ENCODE results near the gene AMBP. TPM values are rescaled to one million over a fixed set of nuclear protein-coding genes. Genes with fewer than 3 reads are reported as not detected.
"Not testable (repeated sequence)": the region's sequence is repeated elsewhere in the genome, so short reads cannot be mapped to it uniquely, and the experiment has no call there.

The AMBP gene
- total and polyA plus RNA-seq, 4 donors = 0.23 to 1.7 TPM; not detected in 2

- peak in 1 of 6 donors; percentile 17 for DNase-seq (ENCODE audit: low read depth in 4 of 6, low spot score in 6 of 6)
- Histone ChIP-seq H3K27ac (ENCODE audit: low read depth, low read length) (no peak overlapping the region), H3K9me3 (ENCODE audit: control insufficient read depth, insufficient read depth, low read length) (peaks cover 2% of the 10 kb centered on the region), H3K27me3 (ENCODE audit: control insufficient read depth, insufficient read depth, low read length) (no peaks in the 10 kb centered on the region), H3K4me1 (ENCODE audit: control insufficient read depth, insufficient read depth, low read length) (no peaks in the 10 kb centered on the region), H3K4me3 (ENCODE audit: low read depth, low read length) (no peak overlapping the region), H3K36me3 (ENCODE audit: control insufficient read depth, insufficient read depth, low read length) (peaks cover 35% of the 10 kb centered on the region)
- 17% methylated on average over 1 of the region's 3 CpGs for WGBS (ENCODE audit: insufficient coverage)
These were observed 30.4 kb downstream of the AMBP start for GRCh38 chr9:114047717-114048116.

GRCh38 chr9:114046875-114047274 is 31.2 kb downstream of the AMBP start:
- no peaks in the 10 kb centered on the region for H3K4me1 ChIP-seq (ENCODE audit: control insufficient read depth, insufficient read depth, low read length)
- no peaks in the 10 kb centered on the region for H3K27me3 ChIP-seq (ENCODE audit: control insufficient read depth, insufficient read depth, low read length)
- no peak for DNase-seq (ENCODE audit: low read depth in 4 of 6, low spot score in 6 of 6)
- H3K4me3 ChIP-seq (ENCODE audit: low read depth, low read length) = no peak overlapping the region
- H3K27ac ChIP-seq (ENCODE audit: low read depth, low read length) = no peak overlapping the region
- no CpG with 5 or more reads among the region's 1 CpG for WGBS (ENCODE audit: insufficient coverage)
- H3K9me3 ChIP-seq (ENCODE audit: control insufficient read depth, insufficient read depth, low read length) = peaks cover 2% of the 10 kb centered on the region
- peaks cover 35% of the 10 kb centered on the region for H3K36me3 ChIP-seq (ENCODE audit: control insufficient read depth, insufficient read depth, low read length)

GRCh38 chr9:114046237-114046755 is 31.8 kb downstream of the AMBP start:
- Histone ChIP-seq H3K27me3 (ENCODE audit: control insufficient read depth, insufficient read depth, low read length) (no peaks in the 10 kb centered on the region), H3K4me3 (ENCODE audit: low read depth, low read length) (no peak overlapping the region), H3K27ac (ENCODE audit: low read depth, low read length) (no peak overlapping the region), H3K4me1 (ENCODE audit: control insufficient read depth, insufficient read depth, low read length) (no peaks in the 10 kb centered on the region), H3K36me3 (ENCODE audit: control insufficient read depth, insufficient read depth, low read length) (peaks cover 29% of the 10 kb centered on the region), H3K9me3 (ENCODE audit: control insufficient read depth, insufficient read depth, low read length) (peaks cover 2% of the 10 kb centered on the region)
- DNase-seq (ENCODE audit: low read depth in 4 of 6, low spot score in 6 of 6) = no peak
- 100% methylated on average over 2 of the region's 4 CpGs for WGBS (ENCODE audit: insufficient coverage)

- not testable (repeated sequence) for H3K36me3 ChIP-seq (ENCODE audit: control insufficient read depth, insufficient read depth, low read length)
These were observed 34.4 kb downstream of the AMBP start for GRCh38 chr9:114043660-114044059.

GRCh38 chr9:114039484-114039883 is 38.6 kb downstream of the AMBP start:
- no peak overlapping the region for H3K4me3 ChIP-seq (ENCODE audit: low read depth, low read length)
- peaks cover 20% of the 10 kb centered on the region for H3K36me3 ChIP-seq (ENCODE audit: control insufficient read depth, insufficient read depth, low read length)
- no peaks in the 10 kb centered on the region for H3K27me3 ChIP-seq (ENCODE audit: control insufficient read depth, insufficient read depth, low read length)
- 63% methylated on average over 1 of the region's 5 CpGs for WGBS (ENCODE audit: insufficient coverage)
- DNase-seq (ENCODE audit: low read depth in 4 of 6, low spot score in 6 of 6) = no peak
- H3K9me3 ChIP-seq (ENCODE audit: control insufficient read depth, insufficient read depth, low read length) = no peaks in the 10 kb centered on the region
- H3K4me1 ChIP-seq (ENCODE audit: control insufficient read depth, insufficient read depth, low read length) = peaks cover 28% of the 10 kb centered on the region
- H3K27ac ChIP-seq (ENCODE audit: low read depth, low read length) = no peak overlapping the region

More at GRCh38 chr9:114043660-114044059, 34.4 kb downstream of the AMBP start:
- H3K27me3 ChIP-seq (ENCODE audit: control insufficient read depth, insufficient read depth, low read length); H3K4me3 ChIP-seq (ENCODE audit: low read depth, low read length); DNase-seq (ENCODE audit: low read depth in 4 of 6, low spot score in 6 of 6); H3K4me1 ChIP-seq (ENCODE audit: control insufficient read depth, insufficient read depth, low read length); H3K27ac ChIP-seq (ENCODE audit: low read depth, low read length); H3K9me3 ChIP-seq (ENCODE audit: control insufficient read depth, insufficient read depth, low read length): not testable (repeated sequence)

GRCh38 chr9:114038724-114039313 is 39.3 kb downstream of the AMBP start:
- WGBS (ENCODE audit: insufficient coverage) = 94% methylated on average over 8 of the region's 13 CpGs
- DNase-seq (ENCODE audit: low read depth in 4 of 6, low spot score in 6 of 6) = no peak
- Histone ChIP-seq H3K27ac (ENCODE audit: low read depth, low read length) (no peak overlapping the region), H3K27me3 (ENCODE audit: control insufficient read depth, insufficient read depth, low read length) (no peaks in the 10 kb centered on the region), H3K4me1 (ENCODE audit: control insufficient read depth, insufficient read depth, low read length) (peaks cover 34% of the 10 kb centered on the region), H3K9me3 (ENCODE audit: control insufficient read depth, insufficient read depth, low read length) (no peaks in the 10 kb centered on the region), H3K36me3 (ENCODE audit: control insufficient read depth, insufficient read depth, low read length) (peaks cover 25% of the 10 kb centered on the region), H3K4me3 (ENCODE audit: low read depth, low read length) (no peak overlapping the region)

- 25% methylated on average over 17 of the region's 19 CpGs for WGBS (ENCODE audit: insufficient coverage)
- Histone ChIP-seq H3K27me3 (ENCODE audit: control insufficient read depth, insufficient read depth, low read length) (no peaks in the 10 kb centered on the region), H3K4me3 (ENCODE audit: low read depth, low read length) (no peak overlapping the region), H3K4me1 (ENCODE audit: control insufficient read depth, insufficient read depth, low read length) (peaks cover 41% of the 10 kb centered on the region), H3K36me3 (ENCODE audit: control insufficient read depth, insufficient read depth, low read length) (peaks cover 32% of the 10 kb centered on the region), H3K9me3 (ENCODE audit: control insufficient read depth, insufficient read depth, low read length) (no peaks in the 10 kb centered on the region), H3K27ac (ENCODE audit: low read depth, low read length) (no peak overlapping the region)
- DNase-seq (ENCODE audit: low read depth in 4 of 6, low spot score in 6 of 6) = peak in 5 of 6 donors; percentile 31 to 91 (median 52)
These were observed 40.0 kb downstream of the AMBP start for GRCh38 chr9:114037961-114038723.

GRCh38 chr9:114037249-114037648 is 40.9 kb downstream of the AMBP start:
- H3K4me3 ChIP-seq (ENCODE audit: low read depth, low read length) = no peak overlapping the region
- H3K27me3 ChIP-seq (ENCODE audit: control insufficient read depth, insufficient read depth, low read length) = no peaks in the 10 kb centered on the region
- peaks cover 39% of the 10 kb centered on the region for H3K36me3 ChIP-seq (ENCODE audit: control insufficient read depth, insufficient read depth, low read length)
- peaks cover 48% of the 10 kb centered on the region for H3K4me1 ChIP-seq (ENCODE audit: control insufficient read depth, insufficient read depth, low read length)
- H3K9me3 ChIP-seq (ENCODE audit: control insufficient read depth, insufficient read depth, low read length) = no peaks in the 10 kb centered on the region
- WGBS (ENCODE audit: insufficient coverage) = no CpG with 5 or more reads among the region's 5 CpGs
- no peak for DNase-seq (ENCODE audit: low read depth in 4 of 6, low spot score in 6 of 6)
- H3K27ac ChIP-seq (ENCODE audit: low read depth, low read length) = no peak overlapping the region

- 94% methylated on average over 13 of the region's 18 CpGs for WGBS (ENCODE audit: insufficient coverage)
- Histone ChIP-seq H3K36me3 (ENCODE audit: control insufficient read depth, insufficient read depth, low read length) (peaks cover 45% of the 10 kb centered on the region), H3K4me1 (ENCODE audit: control insufficient read depth, insufficient read depth, low read length) (peaks cover 56% of the 10 kb centered on the region), H3K27ac (ENCODE audit: low read depth, low read length) (no peak overlapping the region), H3K9me3 (ENCODE audit: control insufficient read depth, insufficient read depth, low read length) (no peaks in the 10 kb centered on the region), H3K4me3 (ENCODE audit: low read depth, low read length) (no peak overlapping the region), H3K27me3 (ENCODE audit: control insufficient read depth, insufficient read depth, low read length) (no peaks in the 10 kb centered on the region)
- no peak for DNase-seq (ENCODE audit: low read depth in 4 of 6, low spot score in 6 of 6)
These were observed 42.0 kb downstream of the AMBP start for GRCh38 chr9:114035845-114036801.
